Measurements from ENCODE around the gene RAD51AP1. TPM values are rescaled to one million over a fixed set of nuclear protein-coding genes. Genes with fewer than 3 reads are reported as not detected.

The RAD51AP1 gene, protein sequence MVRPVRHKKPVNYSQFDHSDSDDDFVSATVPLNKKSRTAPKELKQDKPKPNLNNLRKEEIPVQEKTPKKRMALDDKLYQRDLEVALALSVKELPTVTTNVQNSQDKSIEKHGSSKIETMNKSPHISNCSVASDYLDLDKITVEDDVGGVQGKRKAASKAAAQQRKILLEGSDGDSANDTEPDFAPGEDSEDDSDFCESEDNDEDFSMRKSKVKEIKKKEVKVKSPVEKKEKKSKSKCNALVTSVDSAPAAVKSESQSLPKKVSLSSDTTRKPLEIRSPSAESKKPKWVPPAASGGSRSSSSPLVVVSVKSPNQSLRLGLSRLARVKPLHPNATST
- 5.9 TPM for polyA plus RNA-seq (2013, experiment 1 of 2)
- 5.6 TPM for polyA plus RNA-seq (2013, experiment 2 of 2)

DNA sequence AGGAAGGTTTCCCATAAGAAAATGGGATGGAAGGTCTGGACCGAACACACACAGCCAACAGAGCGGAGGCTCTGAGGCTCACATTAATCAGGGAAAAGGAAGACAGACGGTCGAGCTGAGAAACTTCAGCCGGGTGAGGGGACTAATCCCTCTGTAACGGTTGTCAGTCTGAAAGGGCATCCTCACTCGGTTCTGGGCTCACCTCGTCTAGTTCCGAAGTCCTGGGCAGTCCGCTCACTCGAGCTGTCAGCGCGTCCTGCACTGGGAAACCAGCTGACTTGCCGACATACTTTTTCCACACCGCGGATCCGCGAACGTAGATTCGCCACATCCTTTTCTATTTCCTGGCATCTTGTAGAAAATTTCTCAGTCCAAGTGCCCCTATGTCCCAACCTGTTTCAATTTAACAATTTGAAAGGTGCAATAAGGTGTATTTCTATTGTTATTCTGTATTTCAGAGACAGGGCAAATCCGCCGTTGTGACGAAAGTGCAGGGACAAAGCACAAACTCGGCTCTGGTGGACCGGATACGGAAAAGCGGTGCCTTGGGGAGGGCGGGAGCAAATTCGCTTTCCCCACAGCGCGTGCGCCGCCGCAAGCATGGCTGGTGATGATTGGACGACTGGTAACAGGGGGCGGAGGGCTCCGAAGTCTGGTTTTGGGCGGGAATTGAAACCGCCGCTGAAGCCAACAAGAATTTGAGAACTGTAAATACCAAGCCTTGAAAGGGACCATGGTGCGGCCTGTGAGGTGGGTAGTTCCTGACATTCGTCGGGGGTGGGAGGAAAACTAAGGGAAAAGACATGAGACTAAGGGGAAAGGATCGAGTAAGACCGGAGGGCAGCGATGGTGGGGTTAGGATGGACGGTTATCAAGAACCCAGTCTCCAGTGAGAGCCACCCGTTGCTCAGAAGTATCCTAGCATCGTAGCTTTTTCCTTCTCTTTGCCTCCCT is at the start of gene RAD51AP1:
Gene RAD51AP1, plus strand, starts transcription at position 684 of the 954 bp plus-strand sequence. Its CDS starts 50 bp downstream, at position 734.
- Histone ChIP-seq H3K27me3 (ENCODE audit: control insufficient read depth in 1 of 2, insufficient read depth in 1 of 2, low read length in 2 of 2) (no peaks in the 10 kb centered on the region), H2BK12ac (ENCODE audit: low read length in 2 of 2) (no peak within 1 kb of the TSS), H3K4me2 (ENCODE audit: low read length, poor library complexity, severe bottlenecking) (peak within 1 kb of the TSS; percentile 87), H3K14ac (ENCODE audit: low read length in 2 of 2) (peak within 1 kb of the TSS in 1 of 2 experiments; percentile 60), H3K4me1 (ENCODE audit: control insufficient read depth, insufficient read depth, low read depth, low read length) (no peaks in the 10 kb centered on the region), H3K27ac (ENCODE audit: low read length, poor library complexity, severe bottlenecking) (peak within 1 kb of the TSS; percentile 80), H2AFZ (ENCODE audit: low read depth, low read length) (peak within 1 kb of the TSS; percentile 99), H3K79me1 (replicated peaks; ENCODE audit: low read length, poor library complexity, severe bottlenecking) (peaks cover 22% of the 10 kb centered on the region), H3K36me3 (ENCODE audit: control insufficient read depth in 1 of 2, insufficient read depth in 2 of 2, low read depth in 1 of 2, low read length in 2 of 2) (peaks cover 2 to 20% of the 10 kb centered on the region in 2 experiments), H3K9ac (ENCODE audit: low read length) (peak within 1 kb of the TSS; percentile 98), H3K9me3 (ENCODE audit: control insufficient read depth, low read length) (no peaks in the 10 kb centered on the region), H2BK120ac (ENCODE audit: low read depth, low read length) (no peak within 1 kb of the TSS), H3K23ac (ENCODE audit: low read length in 2 of 2) (no peak within 1 kb of the TSS), H2BK15ac (ENCODE audit: low read depth, poor library complexity, severe bottlenecking) (no peak within 1 kb of the TSS), H3K18ac (ENCODE audit: low read depth in 1 of 2, low read length in 2 of 2) (peak within 1 kb of the TSS; percentile 40 to 80), H3K4me3 (ENCODE audit: insufficient read depth in 1 of 2, low read depth in 1 of 2, low read length in 2 of 2) (peak within 1 kb of the TSS; percentile 81 to 90), H2AK5ac (ENCODE audit: low read length, severe bottlenecking) (no peak within 1 kb of the TSS), H4K8ac (ENCODE audit: low read length) (peak within 1 kb of the TSS; percentile 66), H4K91ac (ENCODE audit: low read length) (no peak within 1 kb of the TSS), H3K4ac (ENCODE audit: low read depth in 1 of 2, low read length in 2 of 2) (peak within 1 kb of the TSS in 1 of 2 experiments; percentile 69), H2BK5ac (ENCODE audit: low read depth, low read length, poor library complexity, severe bottlenecking) (peak within 1 kb of the TSS; percentile 96)
- DNase-seq, result peak; percentile 97
- WGBS, result under 1% methylated on average over 48 of the region's 49 CpGs

DNA sequence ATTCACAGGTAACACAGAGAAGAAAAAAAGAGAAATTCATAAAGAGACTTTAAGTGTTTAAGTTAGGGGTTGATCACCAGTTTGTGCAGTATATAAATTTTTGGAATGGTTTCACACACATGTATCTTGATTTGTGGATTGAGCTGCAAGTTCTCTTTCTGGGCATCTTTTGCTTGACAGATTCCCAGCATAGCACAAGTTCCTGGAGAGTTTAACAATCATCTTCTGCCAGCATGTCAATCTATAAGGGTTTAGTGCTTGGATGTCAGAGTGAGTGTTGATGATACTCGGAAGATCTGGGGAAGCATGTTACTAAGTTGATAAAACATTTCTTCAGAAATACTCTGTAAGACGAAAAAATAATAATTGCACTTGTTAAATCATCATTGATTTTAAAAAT is 49.1 kb upstream of the RAD51AP1 start:
- H3K18ac ChIP-seq (ENCODE audit: low read depth in 1 of 2, low read length in 2 of 2), result no peak overlapping the region
- H2BK120ac ChIP-seq (ENCODE audit: low read depth, low read length), result no peak overlapping the region

DNA sequence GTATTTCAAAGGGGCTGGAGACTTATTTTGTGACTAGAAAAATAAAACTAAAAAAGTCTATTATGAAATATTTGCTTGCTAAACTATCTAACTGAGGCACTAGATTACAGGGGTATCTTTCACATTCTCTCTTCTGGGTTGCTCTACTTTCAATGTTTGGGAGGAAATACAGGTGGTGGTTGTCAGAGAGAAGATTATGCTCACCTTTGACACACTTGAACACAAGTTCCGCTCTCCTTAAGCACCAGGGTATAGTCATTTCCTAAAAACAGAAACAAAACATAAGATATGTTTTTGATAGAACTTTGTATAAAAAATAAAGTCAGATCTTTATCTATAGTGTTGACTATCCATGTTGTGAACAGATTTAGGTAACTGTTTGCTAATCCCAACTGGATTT is 47.7 kb upstream of the RAD51AP1 start:
- no peaks in the 10 kb centered on the region for H3K79me1 ChIP-seq (replicated peaks; ENCODE audit: low read length, poor library complexity, severe bottlenecking)

More for the DNA sequence above, 49.1 kb upstream of the RAD51AP1 start:
- no peak overlapping the region for H3K4ac ChIP-seq (ENCODE audit: low read depth in 1 of 2, low read length in 2 of 2)
- no peak overlapping the region for H3K9ac ChIP-seq (ENCODE audit: low read length)
- H4K8ac ChIP-seq (ENCODE audit: low read length), result no peak overlapping the region
- no peak overlapping the region for H3K23ac ChIP-seq (ENCODE audit: low read length in 2 of 2)
- H2AK5ac ChIP-seq (ENCODE audit: low read length, severe bottlenecking), result no peak overlapping the region
- no peak overlapping the region for H2BK5ac ChIP-seq (ENCODE audit: low read depth, low read length, poor library complexity, severe bottlenecking)
- H2BK15ac ChIP-seq (ENCODE audit: low read depth, poor library complexity, severe bottlenecking), result no peak overlapping the region
- H3K27me3 ChIP-seq (ENCODE audit: control insufficient read depth in 1 of 2, insufficient read depth in 1 of 2, low read length in 2 of 2), result no peaks in the 10 kb centered on the region
- H3K4me2 ChIP-seq (ENCODE audit: low read length, poor library complexity, severe bottlenecking), result no peak overlapping the region
- peaks cover 0 to 50% of the 10 kb centered on the region in 2 experiments for H3K36me3 ChIP-seq (ENCODE audit: control insufficient read depth in 1 of 2, insufficient read depth in 2 of 2, low read depth in 1 of 2, low read length in 2 of 2)
- H3K4me1 ChIP-seq (ENCODE audit: control insufficient read depth, insufficient read depth, low read depth, low read length), result no peaks in the 10 kb centered on the region
- H2AFZ ChIP-seq (ENCODE audit: low read depth, low read length), result no peak overlapping the region
- no CpG with 5 or more reads among the region's 2 CpGs for WGBS
- no peak overlapping the region for H3K27ac ChIP-seq (ENCODE audit: low read length, poor library complexity, severe bottlenecking)
- no peaks in the 10 kb centered on the region for H3K79me1 ChIP-seq (replicated peaks; ENCODE audit: low read length, poor library complexity, severe bottlenecking)
- H2BK12ac ChIP-seq (ENCODE audit: low read length in 2 of 2), result no peak overlapping the region
- H3K4me3 ChIP-seq (ENCODE audit: insufficient read depth in 1 of 2, low read depth in 1 of 2, low read length in 2 of 2), result no peak overlapping the region
- H3K14ac ChIP-seq (ENCODE audit: low read length in 2 of 2), result no peak overlapping the region
- no peak for DNase-seq
- no peak overlapping the region for H4K91ac ChIP-seq (ENCODE audit: low read length)
- H3K9me3 ChIP-seq (ENCODE audit: control insufficient read depth, low read length), result no peaks in the 10 kb centered on the region

More for the DNA sequence above, 47.7 kb upstream of the RAD51AP1 start:
- Histone ChIP-seq H2BK15ac (ENCODE audit: low read depth, poor library complexity, severe bottlenecking) (no peak overlapping the region), H3K23ac (ENCODE audit: low read length in 2 of 2) (no peak overlapping the region), H2AFZ (ENCODE audit: low read depth, low read length) (no peak overlapping the region), H4K91ac (ENCODE audit: low read length) (no peak overlapping the region), H2AK5ac (ENCODE audit: low read length, severe bottlenecking) (no peak overlapping the region), H3K4me1 (ENCODE audit: control insufficient read depth, insufficient read depth, low read depth, low read length) (no peaks in the 10 kb centered on the region), H3K9ac (ENCODE audit: low read length) (no peak overlapping the region), H3K9me3 (ENCODE audit: control insufficient read depth, low read length) (no peaks in the 10 kb centered on the region), H3K4me2 (ENCODE audit: low read length, poor library complexity, severe bottlenecking) (no peak overlapping the region), H3K4ac (ENCODE audit: low read depth in 1 of 2, low read length in 2 of 2) (no peak overlapping the region), H4K8ac (ENCODE audit: low read length) (no peak overlapping the region), H3K18ac (ENCODE audit: low read depth in 1 of 2, low read length in 2 of 2) (no peak overlapping the region), H3K36me3 (ENCODE audit: control insufficient read depth in 1 of 2, insufficient read depth in 2 of 2, low read depth in 1 of 2, low read length in 2 of 2) (peaks cover 0 to 61% of the 10 kb centered on the region in 2 experiments), H3K27me3 (ENCODE audit: control insufficient read depth in 1 of 2, insufficient read depth in 1 of 2, low read length in 2 of 2) (no peaks in the 10 kb centered on the region), H2BK120ac (ENCODE audit: low read depth, low read length) (no peak overlapping the region), H3K27ac (ENCODE audit: low read length, poor library complexity, severe bottlenecking) (no peak overlapping the region), H2BK5ac (ENCODE audit: low read depth, low read length, poor library complexity, severe bottlenecking) (no peak overlapping the region), H3K4me3 (ENCODE audit: insufficient read depth in 1 of 2, low read depth in 1 of 2, low read length in 2 of 2) (no peak overlapping the region), H2BK12ac (ENCODE audit: low read length in 2 of 2) (no peak overlapping the region), H3K14ac (ENCODE audit: low read length in 2 of 2) (no peak overlapping the region)
- no CpG with 5 or more reads among the region's 1 CpG for WGBS
- no peak for DNase-seq
